ENCODE measurements around the gene LAMTOR2. TPM values are rescaled to one million over a fixed set of nuclear protein-coding genes. Genes with fewer than 3 reads are reported as not detected.

LAMTOR2 gene
- polyA plus RNA-seq, 1 donor (not counting 4 experiments of a cell fraction or from before 2014, with no cell fraction given): 67.5 TPM

DNA sequence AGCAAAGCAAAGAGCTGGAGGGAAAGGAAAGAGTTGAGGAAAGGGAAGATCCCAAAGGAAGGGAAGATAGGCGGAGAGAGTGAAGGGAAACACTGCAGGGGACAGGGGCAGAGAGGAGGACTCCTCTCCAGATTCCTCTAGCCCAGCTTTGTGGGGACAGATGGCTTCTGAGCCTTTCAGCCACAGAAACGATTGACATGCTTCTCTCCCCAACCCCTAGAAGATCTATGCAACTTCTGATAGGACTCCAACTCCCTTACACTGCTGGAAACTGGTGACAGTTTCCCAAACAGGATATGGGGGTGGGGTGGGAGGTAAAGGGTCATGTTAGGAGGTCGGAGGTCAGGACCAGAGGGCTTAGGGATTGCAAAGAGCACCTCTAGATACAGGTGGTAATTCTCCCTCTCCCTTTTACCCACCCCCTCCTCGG, 21.2 kb downstream of the LAMTOR2 start:
- no peaks in the 10 kb centered on the region for H4K20me1 ChIP-seq (ENCODE audit: control insufficient read depth, extremely low read depth, insufficient read depth, low read length)
- FAIRE-seq: no peak
- H3K27me3 ChIP-seq (ENCODE audit: control insufficient read depth, extremely low read depth, insufficient read depth, low read length): no peaks in the 10 kb centered on the region
- no peak overlapping the region for H2AFZ ChIP-seq (ENCODE audit: control insufficient read depth, low read length)
- no peak overlapping the region for H3K27ac ChIP-seq (ENCODE audit: control insufficient read depth, insufficient read depth, low read length)
- no peak overlapping the region for H3K4me2 ChIP-seq (ENCODE audit: control insufficient read depth, extremely low read depth, insufficient read depth, low read depth, low read length)
- H3K9me1 ChIP-seq (ENCODE audit: control insufficient read depth, extremely low read depth, insufficient read depth, low read length): no peaks in the 10 kb centered on the region
- no peak for TF ChIP-seq EZH2 (IDR thresholded peaks at IDR 0.05; ENCODE audit: low read length)
- TF ChIP-seq, protein P1, sequence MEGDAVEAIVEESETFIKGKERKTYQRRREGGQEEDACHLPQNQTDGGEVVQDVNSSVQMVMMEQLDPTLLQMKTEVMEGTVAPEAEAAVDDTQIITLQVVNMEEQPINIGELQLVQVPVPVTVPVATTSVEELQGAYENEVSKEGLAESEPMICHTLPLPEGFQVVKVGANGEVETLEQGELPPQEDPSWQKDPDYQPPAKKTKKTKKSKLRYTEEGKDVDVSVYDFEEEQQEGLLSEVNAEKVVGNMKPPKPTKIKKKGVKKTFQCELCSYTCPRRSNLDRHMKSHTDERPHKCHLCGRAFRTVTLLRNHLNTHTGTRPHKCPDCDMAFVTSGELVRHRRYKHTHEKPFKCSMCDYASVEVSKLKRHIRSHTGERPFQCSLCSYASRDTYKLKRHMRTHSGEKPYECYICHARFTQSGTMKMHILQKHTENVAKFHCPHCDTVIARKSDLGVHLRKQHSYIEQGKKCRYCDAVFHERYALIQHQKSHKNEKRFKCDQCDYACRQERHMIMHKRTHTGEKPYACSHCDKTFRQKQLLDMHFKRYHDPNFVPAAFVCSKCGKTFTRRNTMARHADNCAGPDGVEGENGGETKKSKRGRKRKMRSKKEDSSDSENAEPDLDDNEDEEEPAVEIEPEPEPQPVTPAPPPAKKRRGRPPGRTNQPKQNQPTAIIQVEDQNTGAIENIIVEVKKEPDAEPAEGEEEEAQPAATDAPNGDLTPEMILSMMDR (optimal IDR thresholded peaks at IDR 0.05 in 1 of 3, IDR thresholded peaks at IDR 0.05 in 1 of 3, conservative IDR thresholded peaks at IDR 0.05 in 1 of 3; ENCODE audit: extremely low read depth in 1 of 3, insufficient read depth in 2 of 3, low read length in 3 of 3): no peak
- no peak overlapping the region for H3K4me3 ChIP-seq (ENCODE audit: control insufficient read depth in 2 of 3, extremely low read depth in 1 of 3, insufficient read depth in 2 of 3, low read depth in 1 of 3, low read length in 3 of 3)
- no peaks in the 10 kb centered on the region for H3K79me2 ChIP-seq (ENCODE audit: control insufficient read depth, insufficient read depth, low read length)
- H3K9me3 ChIP-seq (ENCODE audit: control insufficient read depth, low read depth, low read length): no peaks in the 10 kb centered on the region
- peaks cover 5% of the 10 kb centered on the region in 2 experiments for H3K36me3 ChIP-seq (ENCODE audit: control insufficient read depth in 2 of 2, extremely low read depth in 1 of 2, insufficient read depth in 2 of 2, low read length in 2 of 2)
- dilution Hi-C loops (cut with MboI; ENCODE audit: extremely low pct_ligation_motif_present, low sequenced_read_pairs): no loop called here
- H3K9ac ChIP-seq (ENCODE audit: control insufficient read depth, extremely low read depth, insufficient read depth, low read length): no peak overlapping the region
- H3K4me1 ChIP-seq (ENCODE audit: control insufficient read depth, extremely low read depth, insufficient read depth, low read length): no peaks in the 10 kb centered on the region
- no peak for DNase-seq (ENCODE audit: low read depth, low spot score)

DNA sequence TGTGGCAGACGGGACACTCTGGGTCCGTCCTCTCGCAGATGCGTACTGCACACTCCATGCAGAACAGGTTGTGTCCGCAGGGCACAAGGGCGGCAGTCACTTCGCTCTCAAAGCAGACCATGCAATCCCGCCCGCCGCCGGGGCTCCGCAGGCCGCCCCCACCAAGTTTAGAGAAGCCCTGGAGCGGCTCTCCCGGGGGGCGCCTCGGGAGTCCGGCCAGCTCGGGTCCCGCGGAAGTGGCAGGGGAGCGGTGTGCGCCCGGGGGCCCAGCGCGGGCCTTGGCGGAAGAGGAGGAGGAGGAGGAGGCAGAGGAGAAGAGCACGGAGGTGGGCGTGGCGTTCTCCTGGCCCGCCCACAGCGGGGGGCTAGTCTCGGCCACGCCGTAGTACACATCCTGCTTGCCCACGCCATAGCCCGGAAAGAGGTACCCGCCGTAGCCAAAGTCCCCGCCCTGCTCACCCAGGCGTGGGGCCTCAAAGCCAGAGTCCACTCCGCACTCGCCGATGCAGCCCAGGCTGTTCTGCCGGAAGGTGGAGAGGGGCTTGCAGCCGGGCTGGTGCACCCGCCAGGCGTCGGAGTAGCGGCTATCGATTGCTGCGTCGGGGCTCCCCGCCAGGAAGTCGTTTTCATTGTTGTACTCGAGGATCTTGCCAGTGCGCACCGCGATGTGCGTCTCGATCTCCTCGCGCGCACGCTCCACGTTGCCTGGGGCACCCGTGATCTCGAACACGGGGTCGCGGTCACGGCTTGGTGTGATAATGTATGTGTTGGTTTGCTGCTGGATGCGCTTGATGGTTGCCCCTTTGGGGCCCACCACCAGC, 22.2 kb downstream of the LAMTOR2 start:
- no peaks in the 10 kb centered on the region for H3K9me1 ChIP-seq (ENCODE audit: control insufficient read depth, extremely low read depth, insufficient read depth, low read length)
- peaks cover 3 to 5% of the 10 kb centered on the region in 2 experiments for H3K36me3 ChIP-seq (ENCODE audit: control insufficient read depth in 2 of 2, extremely low read depth in 1 of 2, insufficient read depth in 2 of 2, low read length in 2 of 2)
- no peak overlapping the region for H3K4me3 ChIP-seq (ENCODE audit: control insufficient read depth in 2 of 3, extremely low read depth in 1 of 3, insufficient read depth in 2 of 3, low read depth in 1 of 3, low read length in 3 of 3)
- H3K9me3 ChIP-seq (ENCODE audit: control insufficient read depth, low read depth, low read length): no peaks in the 10 kb centered on the region
- H3K27ac ChIP-seq (ENCODE audit: control insufficient read depth, insufficient read depth, low read length): no peak overlapping the region
- H4K20me1 ChIP-seq (ENCODE audit: control insufficient read depth, extremely low read depth, insufficient read depth, low read length): no peaks in the 10 kb centered on the region
- no peak overlapping the region for H3K4me2 ChIP-seq (ENCODE audit: control insufficient read depth, extremely low read depth, insufficient read depth, low read depth, low read length)
- dilution Hi-C loops (cut with MboI; ENCODE audit: extremely low pct_ligation_motif_present, low sequenced_read_pairs): no loop called here
- no peak overlapping the region for H3K9ac ChIP-seq (ENCODE audit: control insufficient read depth, extremely low read depth, insufficient read depth, low read length)
- no peak overlapping the region for H2AFZ ChIP-seq (ENCODE audit: control insufficient read depth, low read length)
- FAIRE-seq: no peak
- no peaks in the 10 kb centered on the region for H3K79me2 ChIP-seq (ENCODE audit: control insufficient read depth, insufficient read depth, low read length)
- TF ChIP-seq, protein P1 (optimal IDR thresholded peaks at IDR 0.05 in 1 of 3, IDR thresholded peaks at IDR 0.05 in 1 of 3, conservative IDR thresholded peaks at IDR 0.05 in 1 of 3; ENCODE audit: extremely low read depth in 1 of 3, insufficient read depth in 2 of 3, low read length in 3 of 3): no peak
- TF ChIP-seq EZH2 (IDR thresholded peaks at IDR 0.05; ENCODE audit: low read length): no peak
- DNase-seq (ENCODE audit: low read depth, low spot score): no peak
- no peaks in the 10 kb centered on the region for H3K27me3 ChIP-seq (ENCODE audit: control insufficient read depth, extremely low read depth, insufficient read depth, low read length)
- no peaks in the 10 kb centered on the region for H3K4me1 ChIP-seq (ENCODE audit: control insufficient read depth, extremely low read depth, insufficient read depth, low read length)

Measured in keratinocyte (primary cell).